ACC112 (cell line): ENCODE data around the gene F7.

Experiments
- H2AFZ ChIP-seq: fragments of 200-600 bp; sonication (generic); one replicate; pipeline ENCODE4 v1.6.0; 2017; ENCODE audit warnings: antibody characterized with exemption, low read length; ENCODE audit not compliant: unreplicated experiment
- H3K27ac ChIP-seq: fragments of 200-600 bp; sonication (generic); 2 replicates; pipeline ENCODE4 v1.5.1; 2014; ENCODE audit warnings: low read depth, mild to moderate bottlenecking, antibody characterized with exemption, low read length, moderate library complexity
- H3K27me3 ChIP-seq: fragments of 200-600 bp; sonication (generic); 2 replicates; pipeline ENCODE4 v1.6.1; 2014; ENCODE audit warnings: mild to moderate bottlenecking, antibody characterized with exemption, low read length, moderate library complexity, mixed read lengths; ENCODE audit not compliant: insufficient read depth
- H3K36me3 ChIP-seq: fragments of 200-600 bp; sonication (generic); 2 replicates; pipeline ENCODE4 v1.6.1; 2016; ENCODE audit warnings: mild to moderate bottlenecking, antibody characterized with exemption, low read length, moderate library complexity, mixed read lengths; ENCODE audit not compliant: insufficient read depth
- H3K4me1 ChIP-seq: fragments of 200-600 bp; sonication (generic); one replicate; pipeline ENCODE4 v1.6.1; 2016; ENCODE audit warnings: low read length, mixed read lengths; ENCODE audit not compliant: insufficient read depth, unreplicated experiment, control insufficient read depth
- H3K4me3 ChIP-seq: fragments of 200-600 bp; sonication (generic); 2 replicates; pipeline ENCODE4 v1.5.1; 2014; ENCODE audit warnings: mild to moderate bottlenecking, low read depth, low read length
- H3K79me2 ChIP-seq: fragments of 200-600 bp; sonication (generic); one replicate; pipeline ENCODE4 v1.6.0; 2016; ENCODE audit warnings: low read length; ENCODE audit not compliant: control insufficient read depth, unreplicated experiment, insufficient read depth

F7 gene

GRCh38 chr13:113088691-113089020, 16.9 kb upstream of the F7 start:
- no peak overlapping the region for H3K27ac ChIP-seq
- no peak overlapping the region for H2AFZ ChIP-seq
- H3K27me3 ChIP-seq, result 0 out of 2 replicates have a peak, but pooled peaks cover 5% of the 10 kb centered on the region
- no peak overlapping the region for H3K4me3 ChIP-seq
- H3K36me3 ChIP-seq, result no peaks in the 10 kb centered on the region
- H3K4me1 ChIP-seq, result no peaks in the 10 kb centered on the region
- no peaks in the 10 kb centered on the region for H3K79me2 ChIP-seq

- no peak overlapping the region for H3K27ac ChIP-seq
- no peaks in the 10 kb centered on the region for H3K4me1 ChIP-seq
- H3K4me3 ChIP-seq, result no peak overlapping the region
- H3K27me3 ChIP-seq, result peaks cover 17% of the 10 kb centered on the region
- H3K79me2 ChIP-seq, result no peaks in the 10 kb centered on the region
- no peak overlapping the region for H2AFZ ChIP-seq
- no peaks in the 10 kb centered on the region for H3K36me3 ChIP-seq
Observed at GRCh38 chr13:113089693-113090414, 15.7 kb upstream of the F7 start.

GRCh38 chr13:113090415-113090770, 15.2 kb upstream of the F7 start:
- no peak overlapping the region for H2AFZ ChIP-seq
- H3K4me3 ChIP-seq, result no peak overlapping the region
- H3K79me2 ChIP-seq, result no peaks in the 10 kb centered on the region
- H3K4me1 ChIP-seq, result no peaks in the 10 kb centered on the region
- no peaks in the 10 kb centered on the region for H3K36me3 ChIP-seq
- no peak overlapping the region for H3K27ac ChIP-seq
- peaks cover 20% of the 10 kb centered on the region for H3K27me3 ChIP-seq

GRCh38 chr13:113090806-113091205, 14.8 kb upstream of the F7 start:
- Histone ChIP-seq H3K27me3 (peaks cover 20% of the 10 kb centered on the region), H3K79me2 (no peaks in the 10 kb centered on the region), H3K4me1 (no peaks in the 10 kb centered on the region), H3K27ac (no peak overlapping the region), H3K4me3 (no peak overlapping the region), H2AFZ (no peak overlapping the region), H3K36me3 (no peaks in the 10 kb centered on the region)

GRCh38 chr13:113091211-113091771, 14.3 kb upstream of the F7 start:
- H3K27me3 ChIP-seq, result peaks cover 20% of the 10 kb centered on the region
- no peaks in the 10 kb centered on the region for H3K4me1 ChIP-seq
- no peaks in the 10 kb centered on the region for H3K36me3 ChIP-seq
- H3K4me3 ChIP-seq, result no peak overlapping the region
- no peak overlapping the region for H2AFZ ChIP-seq
- no peaks in the 10 kb centered on the region for H3K79me2 ChIP-seq
- H3K27ac ChIP-seq, result no peak overlapping the region

- peaks cover 20% of the 10 kb centered on the region for H3K27me3 ChIP-seq
- no peak overlapping the region for H2AFZ ChIP-seq
- H3K4me1 ChIP-seq, result no peaks in the 10 kb centered on the region
- H3K36me3 ChIP-seq, result no peaks in the 10 kb centered on the region
- H3K4me3 ChIP-seq, result no peak overlapping the region
- no peak overlapping the region for H3K27ac ChIP-seq
- no peaks in the 10 kb centered on the region for H3K79me2 ChIP-seq
Observed at GRCh38 chr13:113091891-113092775, 13.5 kb upstream of the F7 start.

GRCh38 chr13:113092776-113093579, 12.6 kb upstream of the F7 start:
- H3K27ac ChIP-seq, result no peak overlapping the region
- no peaks in the 10 kb centered on the region for H3K4me1 ChIP-seq
- H2AFZ ChIP-seq, result no peak overlapping the region
- H3K79me2 ChIP-seq, result no peaks in the 10 kb centered on the region
- no peaks in the 10 kb centered on the region for H3K36me3 ChIP-seq
- peaks cover 24% of the 10 kb centered on the region for H3K27me3 ChIP-seq
- no peak overlapping the region for H3K4me3 ChIP-seq

GRCh38 chr13:113093580-113094409, 11.8 kb upstream of the F7 start:
- Histone ChIP-seq H3K4me3 (no peak overlapping the region), H3K79me2 (no peaks in the 10 kb centered on the region), H2AFZ (no peak overlapping the region), H3K27me3 (peaks cover 32% of the 10 kb centered on the region), H3K36me3 (no peaks in the 10 kb centered on the region), H3K27ac (no peak overlapping the region), H3K4me1 (no peaks in the 10 kb centered on the region)

GRCh38 chr13:113094410-113094800, 11.2 kb upstream of the F7 start:
- H3K4me3 ChIP-seq, result no peak overlapping the region
- H2AFZ ChIP-seq, result no peak overlapping the region
- H3K4me1 ChIP-seq, result no peaks in the 10 kb centered on the region
- peaks cover 37% of the 10 kb centered on the region for H3K27me3 ChIP-seq
- no peaks in the 10 kb centered on the region for H3K79me2 ChIP-seq
- H3K27ac ChIP-seq, result no peak overlapping the region
- H3K36me3 ChIP-seq, result no peaks in the 10 kb centered on the region
